IMR-90 (cell line): Measurements from ENCODE around the gene B3GALT4. TPM values are rescaled to one million over a fixed set of nuclear protein-coding genes. Genes with fewer than 3 reads are reported as not detected.
A peak's percentile ranks its signal among the peaks of the same experiment; 100 is the strongest.

Source experiments
- ATAC-seq: fragments of 200-7000 bp; cut with Tn5 transposase; 2 replicates; pipeline ENCODE4 v1.9.1; 2020; ENCODE audit warnings: low read depth, mild to moderate bottlenecking, moderate library complexity
- BruUV-seq: library from RNA; stranded (reverse); fragments of 400-500 nt; replicated peaks from 2 replicates; lab custom pipeline; 2021; lab: Mats Ljungman, UMichigan
- CTCF ChIA-PET: fragments of 300-600 bp; formaldehyde crosslinking; extraction: SDS; loops from one replicate; lab custom pipeline; 2021; ENCODE audit warnings: antibody characterized with exemption; lab: Yijun Ruan, JAX
- POLR2A ChIA-PET: fragments of 300-600 bp; sonication (Branson Sonifier 250); formaldehyde crosslinking; loops from one replicate; lab custom pipeline; 2022; ENCODE audit warnings: antibody characterized with exemption; ENCODE audit not compliant: unreplicated experiment; lab: Charles Lee
- DNase-seq: peaks from one replicate; pipeline ENCODE4 v3.0.0; 2013
- H2AFZ ChIP-seq: replicated peaks from 2 replicates; pipeline ENCODE3; 2013; ENCODE audit warnings: low read length, mild to moderate bottlenecking; ENCODE audit not compliant: poor library complexity
- H2AK5ac ChIP-seq: 2 replicates; pipeline ENCODE4 v1.6.1; 2013; ENCODE audit warnings: low read depth, low read length, inconsistent platforms
- H2AK9ac ChIP-seq: replicated peaks from 2 replicates; pipeline ENCODE3; 2013; ENCODE audit warnings: mild to moderate bottlenecking, low read depth, low read length, moderate library complexity; ENCODE audit not compliant: poor library complexity
- H2BK120ac ChIP-seq: 2 replicates; pipeline ENCODE4 v1.6.1; 2013; ENCODE audit warnings: low read depth, low read length, inconsistent platforms
- H2BK15ac ChIP-seq: 3 replicates; pipeline ENCODE4 v1.6.1; 2013; ENCODE audit warnings: low read depth, low read length, inconsistent platforms
- H2BK20ac ChIP-seq: 2 replicates; pipeline ENCODE4 v1.6.1; 2013; ENCODE audit warnings: low read depth, mild to moderate bottlenecking, inconsistent platforms, low read length, moderate library complexity
- H2BK5ac ChIP-seq: 2 replicates; pipeline ENCODE4 v1.6.1; 2013; ENCODE audit warnings: mild to moderate bottlenecking, low read depth, low read length, inconsistent platforms; ENCODE audit not compliant: poor library complexity, severe bottlenecking
- H3K14ac ChIP-seq: replicated peaks from 2 replicates; pipeline ENCODE4 v1.6.1; 2013; ENCODE audit warnings: low read depth, low read length, inconsistent platforms
- H3K18ac ChIP-seq: 2 replicates; pipeline ENCODE4 v1.6.1; 2013; ENCODE audit warnings: low read depth, low read length, control low read depth
- H3K23ac ChIP-seq: 2 replicates; pipeline ENCODE4 v1.6.1; 2013; ENCODE audit warnings: low read depth, low read length, inconsistent platforms
- H3K27ac ChIP-seq: 2 replicates; pipeline ENCODE4 v1.5.1; 2013; ENCODE audit warnings: mild to moderate bottlenecking, control low read depth, low read length; ENCODE audit not compliant: insufficient read depth
- H3K27me3 ChIP-seq: 2 replicates; pipeline ENCODE4 v1.6.1; 2013; ENCODE audit warnings: low read length; ENCODE audit not compliant: control insufficient read depth, insufficient read depth
- H3K36me3 ChIP-seq: 2 replicates; pipeline ENCODE4 v1.6.1; 2013; ENCODE audit warnings: low read length, mixed read lengths; ENCODE audit not compliant: control insufficient read depth, insufficient read depth
- H3K4ac ChIP-seq: 2 replicates; pipeline ENCODE4 v1.6.1; 2013; ENCODE audit warnings: low read depth, low read length, inconsistent platforms
- H3K4me1 ChIP-seq: 2 replicates; pipeline ENCODE4 v1.6.1; 2013; ENCODE audit warnings: low read length, mixed read lengths; ENCODE audit not compliant: control insufficient read depth, insufficient read depth
- H3K4me2 ChIP-seq: 2 replicates; pipeline ENCODE4 v1.6.1; 2013; ENCODE audit warnings: low read depth, mild to moderate bottlenecking, control low read depth, low read length, moderate library complexity
- H3K4me3 ChIP-seq: 2 replicates; pipeline ENCODE4 v1.5.1; 2013; ENCODE audit warnings: low read depth, mild to moderate bottlenecking, control low read depth, low read length, moderate library complexity; ENCODE audit not compliant: insufficient read depth
- H3K56ac ChIP-seq: 2 replicates; pipeline ENCODE4 v1.6.1; 2013; ENCODE audit warnings: low read length, inconsistent platforms; ENCODE audit not compliant: insufficient read depth; ENCODE audit errors: extremely low read depth
- H3K79me1 ChIP-seq, 2 experiments: 2 replicates each; pipeline ENCODE4 v1.6.1; 2013; ENCODE audit warnings: low read length in 2 of 2, inconsistent platforms in 1 of 2, low read depth in 1 of 2
- H3K9ac ChIP-seq: 2 replicates; pipeline ENCODE4 v1.6.1; 2013; ENCODE audit warnings: low read depth, low read length, control low read depth
- H3K9me1 ChIP-seq: 2 replicates; pipeline ENCODE4 v1.6.1; 2013; ENCODE audit warnings: low read length, inconsistent platforms; ENCODE audit not compliant: insufficient read depth
- H3K9me3 ChIP-seq: 2 replicates; pipeline ENCODE4 v1.6.1; 2013; ENCODE audit warnings: low read length; ENCODE audit not compliant: control insufficient read depth, insufficient read depth
- H4K20me1 ChIP-seq: 2 replicates; pipeline ENCODE4 v1.6.1; 2013; ENCODE audit warnings: low read length, inconsistent platforms; ENCODE audit not compliant: insufficient read depth
- H4K5ac ChIP-seq: 2 replicates; pipeline ENCODE4 v1.6.1; 2013; ENCODE audit warnings: mild to moderate bottlenecking, low read depth, low read length, control low read depth
- H4K8ac ChIP-seq, 2 experiments: 2 replicates each; pipeline ENCODE4 v1.6.1; 2013; ENCODE audit warnings: low read depth in 2 of 2, low read length in 2 of 2, control low read depth in 1 of 2, inconsistent platforms in 1 of 2
- H4K91ac ChIP-seq: 2 replicates; pipeline ENCODE4 v1.6.1; 2013; ENCODE audit warnings: low read depth, low read length, inconsistent platforms; ENCODE audit not compliant: insufficient read depth
- CEBPB ChIP-seq: IDR thresholded peaks from 2 replicates; pipeline ENCODE4 v1.6.1; 2012; ENCODE audit warnings: low read depth, low read length, improper control_type of control experiment
- MAZ ChIP-seq: IDR thresholded peaks from 2 replicates; pipeline ENCODE4 v1.6.1; 2012; ENCODE audit warnings: low read depth, mild to moderate bottlenecking, low read length, improper control_type of control experiment, moderate library complexity, borderline replicate concordance
- WGBS, 2 experiments: methylation state at CpG; one replicate each; pipeline versions ENCODE4 v1.1.5 to v1.1.7; 2013; ENCODE audit warnings: missing lambda C conversion rate in 2 of 2; ENCODE audit not compliant: insufficient read length in 1 of 2; ENCODE audit errors: extremely low coverage in 2 of 2; 5-methylcytosine and 5-hydroxymethylcytosine counted together
- dilution Hi-C: fragments of 300-500 bp; cut with HindIII; formaldehyde crosslinking; loops from one replicate; pipeline ENCODE4 v1.14.3; 2018; ENCODE audit warnings: low sequenced_read_pairs; ENCODE audit not compliant: unreplicated experiment
- in situ Hi-C: fragments of 300-500 bp; cut with MboI; formaldehyde crosslinking; loops from 3 replicates; pipeline ENCODE4 v1.14.3; 2019; ENCODE audit warnings: low sequenced_read_pairs, inconsistent platforms, mixed read lengths
- intact Hi-C: fragments of 100-400 bp; cut with micrococcal nuclease; formaldehyde crosslinking; loops from 2 replicates; pipeline ENCODE4 v1.10.0; 2022
- polyA plus RNA-seq, 3 experiments: library from polyadenylated mRNA; depleted of rRNA; stranded (reverse); fragments of >200 nt; gene quantifications; 2 replicates each; pipeline ENCODE4 v1.2.3, GENCODE V29; 2012; ENCODE audit warnings: low replicate concordance in 1 of 3
- total RNA-seq: library from RNA; depleted of rRNA; stranded (reverse); fragments of >200 nt; gene quantifications from 2 replicates; pipeline ENCODE4 v1.2.3, GENCODE V29; 2012

B3GALT4 gene
- total and polyA plus RNA-seq, 2 of the 4 experiments (the other 2 are of a cell fraction) = 0.70 to 0.72 TPM

- TF ChIP-seq CEBPB = no peak
- 0 out of 2 replicates have a peak, but pooled peaks have one; percentile 2 for TF ChIP-seq MAZ
- Histone ChIP-seq H3K18ac (peak within 1 kb of the TSS; percentile 55), H2AK5ac (peak within 1 kb of the TSS; percentile 90), H3K9me3 (no peaks in the 10 kb centered on the region), H3K27me3 (no peaks in the 10 kb centered on the region), H3K9ac (peak within 1 kb of the TSS; percentile 91), H2AK9ac (peak within 1 kb of the TSS; percentile 98), H3K4ac (peak within 1 kb of the TSS; percentile 95), H4K8ac (peak within 1 kb of the TSS; percentile 46 to 87), H4K91ac (peak within 1 kb of the TSS; percentile 88), H2BK5ac (peak within 1 kb of the TSS; percentile 91), H2BK20ac (no peak within 1 kb of the TSS), H3K4me2 (peak within 1 kb of the TSS; percentile 100), H2BK15ac (no peak within 1 kb of the TSS), H3K14ac (peak within 1 kb of the TSS; percentile 96), H3K27ac (peak within 1 kb of the TSS; percentile 87), H3K56ac (peak within 1 kb of the TSS; percentile 93), H3K23ac (peak within 1 kb of the TSS; percentile 99), H3K79me1 (peaks cover 15 to 34% of the 10 kb centered on the region in 2 experiments; a peak in 3 of 4 replicates), H2BK120ac (peak within 1 kb of the TSS; percentile 77), H2AFZ (peak within 1 kb of the TSS; percentile 93), H3K9me1 (no peaks in the 10 kb centered on the region), H3K4me1 (no peaks in the 10 kb centered on the region), H3K4me3 (peak within 1 kb of the TSS; percentile 78), H4K20me1 (peaks cover 10% of the 10 kb centered on the region), H4K5ac (peak within 1 kb of the TSS; percentile 50), H3K36me3 (peaks cover 15% of the 10 kb centered on the region)
- in situ Hi-C loops = no loop called here
- ChIA-PET CTCF (interaction anchor here (0.6 to 1.0 kb wide), 2 partner anchors 9 to 10 kb away, joined by 3 to 5 read pairs; partner anchors contain the start of genes PFDN6 and WDR46), POLR2A (no interaction called here)
- intact Hi-C loops = loop anchor here (1.0 to 5.0 kb wide), 2 partner anchors 14 to 118 kb away; partner anchors contain the start of gene CUTA
- ATAC-seq = peak; percentile 42
- no TSS peak for BruUV-seq
- DNase-seq = peak; percentile 33
- 0% methylated on average over 11 of the region's 34 CpGs; no CpG with 5 or more reads in 1 of the 2 experiments for WGBS, 2 experiments
- dilution Hi-C loops = no loop called here
These were observed 21.9 kb downstream of the B3GALT4 start, which contains the start of gene RGL2 for GRCh38 chr6:33298773-33299236. RGL2 (minus strand) TSS chr6:33298942; CDS start chr6:33298610, 332 bp downstream.
